Measurements from ENCODE around the gene DSE.
"Not testable (repeated sequence)": the region's sequence is repeated elsewhere in the genome, so short reads cannot be mapped to it uniquely, and the experiment has no call there.

- TF ChIP-seq CTCF (IDR thresholded peaks at IDR 0.05); ZFX (IDR thresholded peaks at IDR 0.05; ENCODE audit: borderline replicate concordance): not testable (repeated sequence)
These were observed 30.1 kb upstream of the DSE start for GRCh38 chr6:116340625-116341024.
